Kidney (tissue), 22 donors: Measurements from ENCODE around the gene KRT72. TPM values are rescaled to one million over a fixed set of nuclear protein-coding genes. Genes with fewer than 3 reads are reported as not detected.
A peak's percentile ranks its signal among the peaks of the same experiment; 100 is the strongest.

Experiments
- DNase-seq, 5 donors: peaks; one replicate each; pipeline ENCODE4 v3.0.0-alpha.2; 2013 to 2020
- FAIRE-seq: peaks from 2 replicates; lab custom pipeline; 2012; peaks lifted over from hg19 to GRCh38; lab: Jason Lieb, UNC
- H3K27ac ChIP-seq, 2 donors: one replicate each; pipeline ENCODE4 v1.7.0; 2013; ENCODE audit warnings: low read depth in 2 of 2, low read length in 2 of 2, inconsistent platforms in 1 of 2
- H3K27me3 ChIP-seq: one replicate; pipeline ENCODE4 v1.7.1; 2013; ENCODE audit warnings: low read length, inconsistent platforms; ENCODE audit not compliant: control insufficient read depth, insufficient read depth
- H3K36me3 ChIP-seq, 3 donors: one replicate each; pipeline versions ENCODE4 v1.7.0 to v1.7.1; 2013; ENCODE audit warnings: low read length in 3 of 3, control low read depth in 1 of 3, inconsistent platforms in 1 of 3; ENCODE audit not compliant: insufficient read depth in 3 of 3, control insufficient read depth in 2 of 3
- H3K4me1 ChIP-seq, 3 donors: one replicate each; pipeline versions ENCODE4 v1.7.0 to v1.7.1; 2013; ENCODE audit warnings: low read length in 3 of 3, inconsistent platforms in 1 of 3, low read depth in 1 of 3; ENCODE audit not compliant: control insufficient read depth in 2 of 3, insufficient read depth in 2 of 3
- H3K4me3 ChIP-seq, 3 donors: one replicate each; pipeline versions ENCODE4 v1.7.0 to v1.8.1; 2013; ENCODE audit warnings: low read length in 3 of 3, control low read depth in 1 of 3, inconsistent platforms in 1 of 3
- H3K9ac ChIP-seq, 3 donors: one replicate each; pipeline versions ENCODE4 v1.7.0 to v1.7.1; 2013; ENCODE audit warnings: low read length in 3 of 3, control low read depth in 1 of 3, inconsistent platforms in 1 of 3
- H3K9me3 ChIP-seq, 3 donors: one replicate each; pipeline versions ENCODE4 v1.7.0 to v1.7.1; 2013; ENCODE audit warnings: low read length in 3 of 3, control low read depth in 1 of 3, inconsistent platforms in 1 of 3; ENCODE audit not compliant: control insufficient read depth in 2 of 3, insufficient read depth in 1 of 3
- intact Hi-C: fragments of 100-400 bp; cut with DNase I; formaldehyde crosslinking; loops from one replicate; pipeline ENCODE4 v1.11.1; 2022
- long read RNA-seq, 10 donors: library from polyadenylated mRNA in 1 of 10; unstranded in 1 of 10; transcript quantifications; one replicate each; pipeline ENCODE4 v2.0.0 and lab custom pipeline, GENCODE V29; 2021 to 2026
- polyA plus RNA-seq: library from polyadenylated mRNA; stranded (reverse); fragments of 350-450 nt; fragmentation: Illumina TruSeq; extraction: RNeasy Lipid Tissue Mini Kit (QIAGEN cat#74804); gene quantifications from one replicate; pipeline ENCODE4 v1.2.3, GENCODE V29; 2014; ENCODE audit warnings: low read depth, low replicate concordance; ENCODE audit not compliant: insufficient read depth
- total RNA-seq: library from RNA; stranded (reverse); fragmentation: NEBNext Ultra II Directional; extraction: Animal tissue kit (Norgen Biotek cat#: 25700); gene quantifications from one replicate; pipeline ENCODE4 v1.2.1, GENCODE V29; 2021
- TF ChIP-seq, protein P1 (sequence below): IDR thresholded peaks from 3 replicates; pipeline ENCODE4 v1.5.1; 2012; ENCODE audit warnings: mild to moderate bottlenecking, moderate library complexity, borderline replicate concordance; ENCODE audit not compliant: insufficient read depth; ENCODE audit errors: extremely low read depth
- donor health status: control.
- donor health status: control.
- donor health status: control.
- donor health status: control.
- donor health status: control.
- donor health status: DM: yes; HTN: yes; CAD: no.
- donor health status: Normal renal cell carcinoma (clear cell type).

The KRT72 gene
- total RNA-seq (not detected), polyA plus RNA-seq (not detected)
- long read RNA-seq, donor 1, result 0 reads
- long read RNA-seq, donor 2, result 0 reads
- long read RNA-seq, donor 3, result 0 reads
- long read RNA-seq, donor 4, result 0 reads
- long read RNA-seq, donor 5, result 0 reads
- long read RNA-seq, donor 6, result 0 reads
- long read RNA-seq, donor 7, result 0 reads
- long read RNA-seq, donor 8, result 0 reads
- long read RNA-seq, donor 9, result 0 reads
- long read RNA-seq, donor 10, result 0 reads

DNA sequence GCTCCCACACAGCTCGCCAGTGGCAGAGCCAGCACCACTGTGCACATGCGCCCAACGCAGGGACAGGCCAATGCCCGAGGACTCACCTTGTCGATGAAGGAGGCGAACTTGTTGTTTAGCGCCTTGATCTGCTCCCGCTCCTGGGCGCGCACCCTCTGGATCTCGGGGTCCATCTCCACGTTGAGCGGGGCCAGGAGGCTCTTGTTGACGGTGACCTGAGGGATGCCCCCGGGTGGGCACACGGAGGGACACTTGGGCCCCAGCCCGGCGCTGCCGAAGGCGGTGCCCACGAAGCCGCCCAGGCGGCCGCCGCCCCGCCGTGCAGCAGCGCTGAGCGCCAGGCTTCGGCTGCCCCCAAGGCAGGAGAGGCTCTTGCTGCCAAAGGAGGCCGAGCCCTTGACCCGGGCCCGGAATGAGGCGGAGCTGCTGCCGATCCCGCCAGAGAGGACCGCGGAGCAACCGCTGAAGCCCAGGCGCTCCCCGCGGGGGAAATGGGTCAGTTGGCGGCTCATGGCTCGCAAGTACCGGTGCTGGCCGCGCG, at the start of gene KRT72:
Gene KRT72, minus strand, starts transcription at position 523 of the 541 bp plus-strand sequence. Its CDS starts 11 bp downstream, at position 512.
- intact Hi-C loops, result no loop called here
- no peak for FAIRE-seq
- TF ChIP-seq, protein P1, sequence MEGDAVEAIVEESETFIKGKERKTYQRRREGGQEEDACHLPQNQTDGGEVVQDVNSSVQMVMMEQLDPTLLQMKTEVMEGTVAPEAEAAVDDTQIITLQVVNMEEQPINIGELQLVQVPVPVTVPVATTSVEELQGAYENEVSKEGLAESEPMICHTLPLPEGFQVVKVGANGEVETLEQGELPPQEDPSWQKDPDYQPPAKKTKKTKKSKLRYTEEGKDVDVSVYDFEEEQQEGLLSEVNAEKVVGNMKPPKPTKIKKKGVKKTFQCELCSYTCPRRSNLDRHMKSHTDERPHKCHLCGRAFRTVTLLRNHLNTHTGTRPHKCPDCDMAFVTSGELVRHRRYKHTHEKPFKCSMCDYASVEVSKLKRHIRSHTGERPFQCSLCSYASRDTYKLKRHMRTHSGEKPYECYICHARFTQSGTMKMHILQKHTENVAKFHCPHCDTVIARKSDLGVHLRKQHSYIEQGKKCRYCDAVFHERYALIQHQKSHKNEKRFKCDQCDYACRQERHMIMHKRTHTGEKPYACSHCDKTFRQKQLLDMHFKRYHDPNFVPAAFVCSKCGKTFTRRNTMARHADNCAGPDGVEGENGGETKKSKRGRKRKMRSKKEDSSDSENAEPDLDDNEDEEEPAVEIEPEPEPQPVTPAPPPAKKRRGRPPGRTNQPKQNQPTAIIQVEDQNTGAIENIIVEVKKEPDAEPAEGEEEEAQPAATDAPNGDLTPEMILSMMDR, result no peak
- H3K36me3 ChIP-seq, result no peaks in the 10 kb centered on the region
- no peak within 1 kb of the TSS for H3K9ac ChIP-seq
- H3K27me3 ChIP-seq, result peaks cover 25% of the 10 kb centered on the region
- no peaks in the 10 kb centered on the region for H3K9me3 ChIP-seq
- no peak within 1 kb of the TSS for H3K27ac ChIP-seq
- no peak within 1 kb of the TSS for H3K4me3 ChIP-seq
- no peaks in the 10 kb centered on the region for H3K4me1 ChIP-seq
- DNase-seq, result peak in 2 of 5 donors; percentile 6 to 24

- H3K4me3 ChIP-seq, result peak overlapping the region in 1 of 3 donors; percentile 7
- TF ChIP-seq, protein P1, result no peak
- no peak overlapping the region for H3K27ac ChIP-seq
- DNase-seq, result peak in 2 of 5 donors; percentile 19 to 73
- no peak overlapping the region for H3K9ac ChIP-seq
- H3K27me3 ChIP-seq, result no peaks in the 10 kb centered on the region
- no peaks in the 10 kb centered on the region for H3K4me1 ChIP-seq
- intact Hi-C loops, result no loop called here
- no peaks in the 10 kb centered on the region for H3K36me3 ChIP-seq
- FAIRE-seq, result no peak
- no peaks in the 10 kb centered on the region for H3K9me3 ChIP-seq
These were observed 49.3 kb upstream of the KRT72 start for GRCh38 chr12:52650520-52651081.

GRCh38 chr12:52649066-52649465, 47.8 kb upstream of the KRT72 start:
- FAIRE-seq, result no peak
- intact Hi-C loops, result no loop called here
- H3K9me3 ChIP-seq, result no peaks in the 10 kb centered on the region
- H3K4me1 ChIP-seq, result no peaks in the 10 kb centered on the region
- H3K9ac ChIP-seq, result no peak overlapping the region
- no peak for DNase-seq
- no peak overlapping the region for H3K4me3 ChIP-seq
- TF ChIP-seq, protein P1, result no peak
- H3K36me3 ChIP-seq, result no peaks in the 10 kb centered on the region
- H3K27ac ChIP-seq, result no peak overlapping the region
- no peaks in the 10 kb centered on the region for H3K27me3 ChIP-seq
